GM12865 (cell line): ENCODE data around the gene DCAF6.

Experiments used
- DNase-seq: peaks from one replicate; pipeline ENCODE4 v3.0.0; 2010; ENCODE audit warnings: low read depth
- H3K4me3 ChIP-seq: 2 replicates; pipeline ENCODE4 v1.5.1; 2011; ENCODE audit warnings: mild to moderate bottlenecking, low read depth, low read length, control low read depth
- CTCF ChIP-seq: IDR thresholded peaks from 2 replicates; pipeline ENCODE4 v1.5.1; 2011; ENCODE audit warnings: low read length, control low read depth, low read depth, inconsistent platforms; ENCODE audit not compliant: insufficient read depth; ENCODE audit errors: missing control alignments

The DCAF6 gene

GRCh38 chr1:168119750-168120149, 183.3 kb downstream of the DCAF6 start:
- no peak for TF ChIP-seq CTCF
- no peak for DNase-seq
- no peak overlapping the region for H3K4me3 ChIP-seq

DNA sequence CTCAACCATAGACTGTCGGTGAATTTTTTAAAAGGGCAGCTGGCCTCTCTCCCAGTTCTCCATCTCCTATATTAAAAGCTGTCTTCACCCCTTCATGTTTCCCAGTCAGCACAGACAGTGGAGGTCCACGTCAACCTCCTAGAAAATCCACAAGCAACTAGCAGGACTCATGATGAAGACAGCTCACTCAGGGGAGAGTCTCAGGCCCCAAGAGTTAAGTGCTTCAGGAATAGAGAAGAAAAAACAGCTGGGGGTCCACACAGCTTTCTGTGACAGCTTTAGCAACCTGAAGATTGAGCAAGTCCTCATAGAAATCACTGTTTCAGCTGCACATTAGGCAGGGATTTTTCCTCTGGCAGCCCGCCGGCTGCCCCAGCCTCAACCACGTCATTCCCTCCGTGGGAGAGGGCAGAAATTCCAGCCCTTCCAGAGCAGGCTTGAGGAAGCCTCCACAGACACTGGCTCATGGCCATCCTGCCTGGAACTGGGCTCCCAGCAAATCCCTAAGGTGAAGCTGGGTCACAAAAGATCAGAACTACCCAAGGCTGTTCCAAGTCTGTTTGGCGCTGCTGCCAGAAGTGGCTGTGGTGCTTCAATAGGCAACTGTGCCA, 185.0 kb downstream of the DCAF6 start:
- H3K4me3 ChIP-seq = no peak overlapping the region
- DNase-seq = no peak
- no peak for TF ChIP-seq CTCF

- no peak for DNase-seq
- no peak overlapping the region for H3K4me3 ChIP-seq
- no peak for TF ChIP-seq CTCF
Measured at GRCh38 chr1:168125051-168125450, 188.6 kb downstream of the DCAF6 start.
